GM12878 (cell line): ENCODE measurements around the gene TFF1. TPM values are rescaled to one million over a fixed set of nuclear protein-coding genes. Genes with fewer than 3 reads are reported as not detected.

Source experiments
- CHD1 ChIP-seq: IDR thresholded peaks from 2 replicates; pipeline ENCODE4 v1.6.1; 2012; ENCODE audit warnings: low read depth, low read length, improper control_type of control experiment
- CREB1 ChIP-seq: IDR thresholded peaks from 2 replicates; pipeline ENCODE4 v1.6.1; 2012; ENCODE audit warnings: low read depth, mild to moderate bottlenecking, inconsistent platforms
- CTCF ChIP-seq, 3 experiments: IDR thresholded peaks in 2 of 3; conservative IDR thresholded peaks in 1 of 3; 2 replicates each; pipeline ENCODE4 v1.5.1; 2011; ENCODE audit warnings: low read depth in 3 of 3, low read length in 3 of 3, mild to moderate bottlenecking in 3 of 3, control low read depth in 2 of 3, moderate library complexity in 2 of 3, inconsistent platforms in 1 of 3, mixed read lengths in 1 of 3; ENCODE audit not compliant: control insufficient read depth in 2 of 3, insufficient read depth in 1 of 3; ENCODE audit errors: extremely low read depth in 1 of 3
- EP300 ChIP-seq, 2 experiments: fragments of 150-350 bp in 1 of 2; IDR thresholded peaks; 2 replicates each; pipeline ENCODE4 v1.6.1; 2011 to 2012; ENCODE audit warnings: low read depth in 2 of 2, low read length in 2 of 2, borderline replicate concordance in 1 of 2, improper control_type of control experiment in 1 of 2, inconsistent platforms in 1 of 2; ENCODE audit not compliant: control insufficient read depth in 1 of 2
- HDAC2 ChIP-seq: fragments of 200-600 bp; sonication (generic); IDR thresholded peaks from 2 replicates; pipeline ENCODE4 v1.6.1; 2017
- HDGF ChIP-seq: fragments of 450-650 bp; IDR thresholded peaks from 2 replicates; pipeline ENCODE4 v1.6.1; 2016; ENCODE audit warnings: antibody characterized with exemption
- MEF2B ChIP-seq: fragments of 450-650 bp; IDR thresholded peaks from 2 replicates; pipeline ENCODE4 v1.6.1; 2018; ENCODE audit warnings: mild to moderate bottlenecking, moderate library complexity; ENCODE audit not compliant: partially characterized antibody, poor library complexity, severe bottlenecking
- MTA2 ChIP-seq: fragments of 450-650 bp; IDR thresholded peaks from 2 replicates; pipeline ENCODE4 v1.6.1; 2016; ENCODE audit warnings: low read depth, mild to moderate bottlenecking, moderate library complexity
- MXI1 ChIP-seq: fragments of 150-350 bp; IDR thresholded peaks from 2 replicates; pipeline ENCODE4 v1.6.1; 2011; ENCODE audit warnings: low read depth, mild to moderate bottlenecking, inconsistent platforms, low read length, improper control_type of control experiment
- NFYB ChIP-seq: IDR thresholded peaks from 2 replicates; pipeline ENCODE4 v1.6.1; 2011; ENCODE audit warnings: low read depth, mild to moderate bottlenecking, low read length, improper control_type of control experiment, moderate library complexity; ENCODE audit not compliant: insufficient read depth
- NR2F1 ChIP-seq: fragments of 450-650 bp; conservative IDR thresholded peaks from 2 replicates; pipeline ENCODE4 v1.6.1; 2017; ENCODE audit warnings: mild to moderate bottlenecking
- PBX3 ChIP-seq: IDR thresholded peaks from 2 replicates; pipeline ENCODE4 v1.6.1; 2011; ENCODE audit warnings: mild to moderate bottlenecking, low read depth, low read length, moderate library complexity; ENCODE audit not compliant: insufficient replicate concordance
- POLR2AphosphoS5 ChIP-seq: IDR thresholded peaks from 2 replicates; pipeline ENCODE4 v1.6.1; 2011; ENCODE audit warnings: mild to moderate bottlenecking, low read length, inconsistent platforms
- RB1 ChIP-seq: fragments of 450-650 bp; formaldehyde crosslinking; IDR thresholded peaks from 2 replicates; pipeline ENCODE4 v1.6.1; 2017; ENCODE audit warnings: mild to moderate bottlenecking, borderline replicate concordance
- RELA ChIP-seq: fragments of 450-650 bp; IDR thresholded peaks from 2 replicates; pipeline ENCODE4 v1.8.0; 2014; ENCODE audit warnings: borderline replicate concordance; ENCODE audit not compliant: partially characterized antibody
- SREBF1 ChIP-seq: IDR thresholded peaks from 2 replicates; pipeline ENCODE4 v1.6.1; 2012; ENCODE audit warnings: mild to moderate bottlenecking, low read length
- TARDBP ChIP-seq: IDR thresholded peaks from 2 replicates; pipeline ENCODE4 v1.6.1; 2016; ENCODE audit warnings: borderline replicate concordance
- YBX1 ChIP-seq: fragments of 450-650 bp; IDR thresholded peaks from 2 replicates; pipeline ENCODE4 v1.6.1; 2016; ENCODE audit warnings: antibody characterized with exemption
- ZNF217 ChIP-seq: fragments of 450-650 bp; IDR thresholded peaks from 2 replicates; pipeline ENCODE4 v1.6.1; 2017; ENCODE audit warnings: antibody characterized with exemption, mild to moderate bottlenecking
- ZNF274 ChIP-seq: IDR thresholded peaks from one replicate; pipeline ENCODE4 v1.8.0; 2011; ENCODE audit not compliant: insufficient read length, insufficient read depth
- ZNF687 ChIP-seq: fragments of 450-650 bp; IDR thresholded peaks from 2 replicates; pipeline ENCODE4 v1.6.1; 2017; ENCODE audit warnings: mild to moderate bottlenecking, moderate library complexity
- polyA plus RNA-seq, 11 experiments: library from polyadenylated mRNA; depleted of rRNA in 4 of 11; unstranded in 6 of 11; stranded (reverse) in 5 of 11; fragments of >200 nt; fragmentation: Nextera tagmentation in 4 of 11; fragmentation: Illumina TruSeq in 1 of 11; extraction: Ambion mirVana in 4 of 11; extraction: Trizol in 1 of 11; gene quantifications; 1 replicate in 1 of 11; 2 replicates in 10 of 11; pipeline versions ENCODE4 v1.2.1 to v1.2.3, GENCODE V29; 2011 to 2016; ENCODE audit warnings: inconsistent platforms in 2 of 11, missing spikeins in 2 of 11, low read depth in 1 of 11
- total RNA-seq, 4 experiments: library from RNA; depleted of rRNA in 3 of 4; stranded (reverse); fragments of >200 nt in 3 of 4; fragmentation: Illumina TruSeq in 1 of 4; extraction: Trizol in 1 of 4; gene quantifications; 2 replicates each; pipeline versions ENCODE4 v1.2.1 to v1.2.3, GENCODE V29; 2013 to 2021

TFF1 gene
- total and polyA plus RNA-seq, 10 of the 15 experiments (the other 5 are each of a cell fraction or from before 2014, with no cell fraction given) = 0.13 TPM; not detected in 9

- no peak for TF ChIP-seq YBX1
- TF ChIP-seq PBX3 = no peak
- peak; percentile 43; the same call in 1 of the 2 replicates for TF ChIP-seq POLR2AphosphoS5
- no peak for TF ChIP-seq ZNF274
- 0 out of 2 replicates have a peak, but pooled peaks have one; percentile 59 for TF ChIP-seq TARDBP
- peak; percentile 32; the same call in 1 of the 2 replicates for TF ChIP-seq RB1
- TF ChIP-seq CTCF (IDR thresholded peaks at IDR 0.05 in 2 of 3, conservative IDR thresholded peaks at IDR 0.05 in 1 of 3; ENCODE audit: control insufficient read depth in 2 of 3, extremely low read depth in 1 of 3, insufficient read depth in 1 of 3, low read depth in 3 of 3, low read length in 3 of 3) = no peak
- no peak for TF ChIP-seq CREB1
- peak; percentile 89 for TF ChIP-seq MTA2
- peak; percentile 76 for TF ChIP-seq NR2F1
- peak; percentile 53; the same call in 1 of the 2 replicates for TF ChIP-seq CHD1
- TF ChIP-seq MEF2B = peak; percentile 95
- no peak; the same call in 1 of the 2 replicates for TF ChIP-seq HDGF
- no peak for TF ChIP-seq SREBF1
- TF ChIP-seq MXI1 = peak; percentile 79
- TF ChIP-seq ZNF687 = peak; percentile 97
- no peak for TF ChIP-seq HDAC2
- peak; percentile 100 for TF ChIP-seq RELA
- 0 out of 2 replicates have a peak, but pooled peaks have one; percentile 33 for TF ChIP-seq ZNF217
- TF ChIP-seq EP300 (IDR thresholded peaks at IDR 0.05; ENCODE audit: borderline replicate concordance in 1 of 2, control insufficient read depth in 1 of 2, low read depth in 2 of 2, low read length in 2 of 2) = peak; percentile 89 to 95; a peak in 3 of 4 replicates
- no peak for TF ChIP-seq NFYB
Measured at GRCh38 chr21:42414928-42415769, 48.8 kb upstream of the TFF1 start (continued).
